Measurements from ENCODE around the gene CCDC15.

DNA sequence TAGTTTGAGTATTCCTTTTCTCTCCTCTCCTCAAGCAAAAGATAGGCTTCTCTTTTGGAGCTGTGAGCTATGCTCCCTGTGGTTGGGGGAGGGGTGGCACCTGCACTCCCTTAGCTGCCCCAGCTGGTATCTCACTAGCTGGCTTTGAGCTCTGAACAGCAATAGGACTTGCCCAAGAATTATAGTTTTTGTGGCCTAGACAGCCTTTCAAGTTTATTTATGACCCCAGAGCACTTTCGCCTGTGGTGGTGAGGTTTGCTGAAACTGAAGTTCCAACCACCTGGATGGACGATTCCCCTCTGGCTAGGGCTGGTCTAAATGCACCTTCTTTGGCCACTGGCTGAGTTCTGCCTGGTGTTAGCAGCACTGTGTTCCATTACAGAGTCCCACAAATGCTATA lies 72.0 kb downstream of the CCDC15 start:
- no peak for TF ChIP-seq POLR2AphosphoS5 (IDR thresholded peaks at IDR 0.05; ENCODE audit: low read depth, low read length)
- no peak for TF ChIP-seq POLR2A (IDR thresholded peaks at IDR 0.05; ENCODE audit: low read depth, low read length)
- no peak for TF ChIP-seq TAF1 (IDR thresholded peaks at IDR 0.05; ENCODE audit: low read depth, low read length)
- TF ChIP-seq SPI1 (IDR thresholded peaks at IDR 0.05; ENCODE audit: low read depth, low read length) = no peak
- TF ChIP-seq POU2F2 (IDR thresholded peaks at IDR 0.05; ENCODE audit: low read depth, low read length) = no peak
- no peak for TF ChIP-seq PAX5 (IDR thresholded peaks at IDR 0.05; ENCODE audit: insufficient read depth, low read length, severe bottlenecking)

Data from GM12891 (cell line).